Measurements from ENCODE around the gene CCM2L. TPM values are rescaled to one million over a fixed set of nuclear protein-coding genes. Genes with fewer than 3 reads are reported as not detected.

The CCM2L gene
- polyA plus RNA-seq, 3 donors, result not detected

GRCh38 chr20:32071395-32072167 lies 61.3 kb downstream of the CCM2L start:
- Mint-ChIP-seq H3K36me3 (peaks cover 83 to 89% of the 10 kb centered on the region in 2 donors), H3K27me3 (ENCODE audit: low read depth in 3 of 3) (peaks cover 0 to 4% (median 2%) of the 10 kb centered on the region in 3 donors), H3K4me3 (no peak overlapping the region), H3K9me3 (no peaks in the 10 kb centered on the region), H3K4me1 (peaks cover 52% of the 10 kb centered on the region), H3K27ac (peak overlapping the region; percentile 77 to 100 (median 98))
- intact Hi-C loops (cut with micrococcal nuclease), result loop anchor here in 1 of 2 donors (5.0 kb wide), 1 partner anchor 34 kb away; no protein-coding TSS in a partner anchor
- H3K36me3 ChIP-seq (replicated peaks in 1 of 2; ENCODE audit: control insufficient read depth in 1 of 2, insufficient read depth in 2 of 2, low read length in 2 of 2), result peaks cover 61 to 64% of the 10 kb centered on the region in 2 donors
- 98% methylated on average over 7 of the region's 17 CpGs for WGBS (ENCODE audit: insufficient coverage)
- no peak overlapping the region for H2AFZ ChIP-seq (ENCODE audit: insufficient read depth, low read depth, low read length, poor library complexity, severe bottlenecking)
- H3K9me3 ChIP-seq (replicated peaks in 1 of 2; ENCODE audit: control insufficient read depth in 1 of 2, insufficient read depth in 1 of 2, low read length in 2 of 2), result no peaks in the 10 kb centered on the region
- no peak for DNase-seq
- H3K4me1 ChIP-seq (ENCODE audit: control insufficient read depth in 1 of 2, insufficient read depth in 2 of 2, low read length in 2 of 2), result peaks cover 65 to 78% of the 10 kb centered on the region in 2 donors
- no peak overlapping the region for H3K9ac ChIP-seq (ENCODE audit: insufficient read depth, low read length, poor library complexity, severe bottlenecking)
- TF ChIP-seq CTCF (IDR thresholded peaks at IDR 0.05), result no peak
- peak overlapping the region; percentile 52 for H3K4me2 ChIP-seq (replicated peaks; ENCODE audit: extremely low read depth, low read length, poor library complexity, severe bottlenecking)
- H3K27ac ChIP-seq (ENCODE audit: low read depth in 1 of 2, low read length in 2 of 2), result peak overlapping the region; percentile 97
- H3K4me3 ChIP-seq (replicated peaks in 1 of 3; ENCODE audit: low read depth in 2 of 3, low read length in 3 of 3), result peak overlapping the region in 1 of 3 experiments; percentile 24
- peaks cover 82% of the 10 kb centered on the region for H3K79me2 ChIP-seq (ENCODE audit: insufficient read depth, low read length)
- H4K20me1 ChIP-seq (ENCODE audit: insufficient read depth, low read length), result peaks cover 52% of the 10 kb centered on the region
- H3K27me3 ChIP-seq (ENCODE audit: control insufficient read depth in 2 of 2, insufficient read depth in 2 of 2, low read length in 2 of 2), result no peaks in the 10 kb centered on the region

GRCh38 chr20:32072168-32072750 lies 62.0 kb downstream of the CCM2L start:
- Histone ChIP-seq H2AFZ (ENCODE audit: insufficient read depth, low read depth, low read length, poor library complexity, severe bottlenecking) (no peak overlapping the region), H3K4me2 (replicated peaks; ENCODE audit: extremely low read depth, low read length, poor library complexity, severe bottlenecking) (no peak overlapping the region), H3K9ac (ENCODE audit: insufficient read depth, low read length, poor library complexity, severe bottlenecking) (no peak overlapping the region), H3K79me2 (ENCODE audit: insufficient read depth, low read length) (peaks cover 76% of the 10 kb centered on the region), H3K4me3 (replicated peaks in 1 of 3; ENCODE audit: low read depth in 2 of 3, low read length in 3 of 3) (no peak overlapping the region), H4K20me1 (ENCODE audit: insufficient read depth, low read length) (peaks cover 59% of the 10 kb centered on the region), H3K4me1 (ENCODE audit: control insufficient read depth in 1 of 2, insufficient read depth in 2 of 2, low read length in 2 of 2) (peaks cover 65 to 78% of the 10 kb centered on the region in 2 donors), H3K27ac (ENCODE audit: low read depth in 1 of 2, low read length in 2 of 2) (peak overlapping the region in 1 of 2 donors; percentile 97), H3K9me3 (replicated peaks in 1 of 2; ENCODE audit: control insufficient read depth in 1 of 2, insufficient read depth in 1 of 2, low read length in 2 of 2) (no peaks in the 10 kb centered on the region), H3K36me3 (replicated peaks in 1 of 2; ENCODE audit: control insufficient read depth in 1 of 2, insufficient read depth in 2 of 2, low read length in 2 of 2) (peaks cover 68 to 70% of the 10 kb centered on the region in 2 donors), H3K27me3 (ENCODE audit: control insufficient read depth in 2 of 2, insufficient read depth in 2 of 2, low read length in 2 of 2) (no peaks in the 10 kb centered on the region)
- Mint-ChIP-seq H3K4me1 (peaks cover 52% of the 10 kb centered on the region), H3K36me3 (peaks cover 80 to 89% of the 10 kb centered on the region in 2 donors), H3K4me3 (no peak overlapping the region), H3K27me3 (ENCODE audit: low read depth in 3 of 3) (peaks cover 0 to 4% (median 2%) of the 10 kb centered on the region in 3 donors), H3K27ac (peak overlapping the region in 6 of 7 donors; percentile 30 to 100 (median 75)), H3K9me3 (no peaks in the 10 kb centered on the region)
- no peak for DNase-seq
- intact Hi-C loops (cut with micrococcal nuclease), result loop anchor here in 1 of 2 donors (5.0 kb wide), 1 partner anchor 35 kb away; no protein-coding TSS in a partner anchor
- TF ChIP-seq CTCF (IDR thresholded peaks at IDR 0.05), result no peak
- WGBS (ENCODE audit: insufficient coverage), result 95% methylated on average over 4 of the region's 6 CpGs

Measured in CD14-positive monocyte (primary cell).